ENCODE measurements around the gene MNT.

MNT gene

GRCh38 chr17:2362881-2363280 lies 38.0 kb downstream of the MNT start:
- no peak for DNase-seq

GRCh38 chr17:2362416-2362815 lies 38.4 kb downstream of the MNT start:
- no peak for DNase-seq

- no peak for DNase-seq
Observed at GRCh38 chr17:2362016-2362415, 38.8 kb downstream of the MNT start.

- no peak for DNase-seq
Observed at GRCh38 chr17:2361010-2361760, 39.7 kb downstream of the MNT start.

- no peak for DNase-seq
Observed at GRCh38 chr17:2357931-2358434, 42.9 kb downstream of the MNT start.

GRCh38 chr17:2357237-2357636 lies 43.6 kb downstream of the MNT start:
- no peak for DNase-seq

GRCh38 chr17:2354311-2354710 lies 46.5 kb downstream of the MNT start:
- DNase-seq: no peak

- no peak for DNase-seq
Observed at GRCh38 chr17:2351269-2351668, 49.6 kb downstream of the MNT start.

GRCh38 chr17:2347805-2348685 lies 52.8 kb downstream of the MNT start:
- DNase-seq: peak; percentile 73

- DNase-seq: no peak
Observed at GRCh38 chr17:2346475-2346874, 54.4 kb downstream of the MNT start.

GRCh38 chr17:2344528-2344927 lies 56.3 kb downstream of the MNT start:
- no peak for DNase-seq

- DNase-seq: no peak
Observed at GRCh38 chr17:2343421-2343820, 57.4 kb downstream of the MNT start.

GRCh38 chr17:2338315-2338657 lies 62.6 kb downstream of the MNT start:
- DNase-seq: no peak

GRCh38 chr17:2337544-2338314 lies 63.1 kb downstream of the MNT start:
- DNase-seq: peak; percentile 38

GRCh38 chr17:2336852-2337543 lies 63.9 kb downstream of the MNT start, which contains the start of gene SGSM2:
SGSM2 (plus strand) TSS chr17:2337501; CDS start chr17:2337689, 188 bp downstream.
- DNase-seq: peak; percentile 59

GRCh38 chr17:2336215-2336851 lies 64.5 kb downstream of the MNT start, which contains the start of gene TSR1:
TSR1 (minus strand) TSS chr17:2336457; CDS start chr17:2336427, 30 bp downstream.
- peak; percentile 91 for DNase-seq

GRCh38 chr17:2335726-2336214 lies 65.1 kb downstream of the MNT start:
- DNase-seq: peak; percentile 37

Data from fibroblast of upper back skin (primary cell).